SK-N-SH treated with all-trans-retinoic acid at 6 μM for 48 hours (cell line): ENCODE measurements around the gene FOSL1.

Experiments
- ATAC-seq: fragments of 200-7000 bp; cut with Tn5 transposase; 3 replicates; pipeline ENCODE4 v1.9.1; 2020; ENCODE audit warnings: mild to moderate bottlenecking, moderate library complexity
- ARNTL ChIP-seq: fragments of 450-650 bp; formaldehyde crosslinking; IDR thresholded peaks from 2 replicates; pipeline ENCODE4 v1.5.0; 2020; ENCODE audit warnings: low read depth, mild to moderate bottlenecking, moderate library complexity, borderline replicate concordance
- BACH2 ChIP-seq: fragments of 250-450 bp; sonication (Bioruptor Pico); IDR thresholded peaks from 2 replicates; pipeline ENCODE4 v1.9.0; 2021; ENCODE audit warnings: mild to moderate bottlenecking, borderline replicate concordance
- CSDC2 ChIP-seq: fragments of 250-450 bp; sonication (Bioruptor Pico); IDR thresholded peaks from 2 replicates; pipeline ENCODE4 v1.5.0; 2020; ENCODE audit warnings: mild to moderate bottlenecking, moderate library complexity
- ESRRG ChIP-seq: fragments of 250-450 bp; sonication (Bioruptor Pico); IDR thresholded peaks from 2 replicates; pipeline ENCODE4 v1.6.1; 2021; ENCODE audit warnings: mild to moderate bottlenecking
- GLIS3 ChIP-seq: fragments of 250-450 bp; sonication (Bioruptor Pico); IDR thresholded peaks from 2 replicates; pipeline ENCODE4 v1.5.0; 2020; ENCODE audit warnings: mild to moderate bottlenecking, moderate library complexity
- ISL1 ChIP-seq: fragments of 250-450 bp; sonication (Bioruptor Pico); IDR thresholded peaks from 2 replicates; pipeline ENCODE4 v2.1.2; 2022; ENCODE audit warnings: mild to moderate bottlenecking, moderate library complexity
- OSR1 ChIP-seq: fragments of 250-450 bp; sonication (Bioruptor Pico); IDR thresholded peaks from 2 replicates; pipeline ENCODE4 v1.8.0; 2022; ENCODE audit warnings: moderate library complexity, mild to moderate bottlenecking, inconsistent platforms
- PPARA ChIP-seq: fragments of 250-450 bp; sonication (Bioruptor Pico); IDR thresholded peaks from 2 replicates; pipeline ENCODE4 v1.5.0; 2020; ENCODE audit warnings: mild to moderate bottlenecking, borderline replicate concordance
- SNAI2 ChIP-seq: fragments of 250-450 bp; sonication (Bioruptor Pico); IDR thresholded peaks from 2 replicates; pipeline ENCODE4 v1.5.0; 2020; ENCODE audit warnings: mild to moderate bottlenecking, moderate library complexity
- TCF4 ChIP-seq: fragments of 250-450 bp; sonication (Bioruptor Pico); IDR thresholded peaks from 2 replicates; pipeline ENCODE4 v1.8.0; 2021; ENCODE audit warnings: mild to moderate bottlenecking, moderate library complexity, borderline replicate concordance
- TOX ChIP-seq: fragments of 250-450 bp; sonication (Bioruptor Pico); IDR thresholded peaks from 2 replicates; pipeline ENCODE4 v1.8.0; 2021; ENCODE audit warnings: mild to moderate bottlenecking, moderate library complexity, borderline replicate concordance
- ZC3H10 ChIP-seq: fragments of 250-450 bp; sonication (Bioruptor Pico); IDR thresholded peaks from 2 replicates; pipeline ENCODE4 v1.5.1; 2021; ENCODE audit warnings: mild to moderate bottlenecking, moderate library complexity
- ZFP3 ChIP-seq: fragments of 250-450 bp; sonication (Bioruptor Pico); IDR thresholded peaks from 2 replicates; pipeline ENCODE4 v1.5.0; 2020; ENCODE audit warnings: mild to moderate bottlenecking, moderate library complexity
- ZFP30 ChIP-seq: fragments of 450-650 bp; formaldehyde crosslinking; IDR thresholded peaks from 2 replicates; pipeline ENCODE4 v1.5.0; 2022; ENCODE audit warnings: mild to moderate bottlenecking, moderate library complexity
- ZNF565 ChIP-seq: fragments of 450-650 bp; formaldehyde crosslinking; conservative IDR thresholded peaks from 2 replicates; pipeline ENCODE4 v1.5.0; 2020; ENCODE audit warnings: low read depth, mild to moderate bottlenecking, moderate library complexity
- ZNF70 ChIP-seq: fragments of 450-650 bp; formaldehyde crosslinking; IDR thresholded peaks from 2 replicates; pipeline ENCODE4 v1.5.0; 2020; ENCODE audit warnings: mild to moderate bottlenecking, moderate library complexity
- ZNF8 ChIP-seq: fragments of 450-650 bp; formaldehyde crosslinking; IDR thresholded peaks from 2 replicates; pipeline ENCODE4 v1.5.0; 2020; ENCODE audit warnings: mild to moderate bottlenecking, moderate library complexity
- TF ChIP-seq, protein P1 (sequence below): fragments of 250-450 bp; sonication (Bioruptor Pico); IDR thresholded peaks from 2 replicates; pipeline ENCODE4 v1.5.0; 2020; ENCODE audit warnings: mild to moderate bottlenecking, moderate library complexity
- TF ChIP-seq, protein P2 (sequence below): fragments of 250-450 bp; sonication (Bioruptor Pico); IDR thresholded peaks from 2 replicates; pipeline ENCODE4 v1.5.1; 2020; ENCODE audit warnings: low read depth, mild to moderate bottlenecking, moderate library complexity
- TF ChIP-seq, protein P3 (sequence below): fragments of 250-450 bp; sonication (Bioruptor Pico); IDR thresholded peaks from 2 replicates; pipeline ENCODE4 v1.8.0; 2020; ENCODE audit warnings: mild to moderate bottlenecking, moderate library complexity, borderline replicate concordance
- TF ChIP-seq, protein P4 (sequence below): fragments of 250-450 bp; sonication (Bioruptor Pico); IDR thresholded peaks from 2 replicates; pipeline ENCODE4 v1.5.1; 2021; ENCODE audit warnings: mild to moderate bottlenecking, moderate library complexity

The FOSL1 gene

DNA sequence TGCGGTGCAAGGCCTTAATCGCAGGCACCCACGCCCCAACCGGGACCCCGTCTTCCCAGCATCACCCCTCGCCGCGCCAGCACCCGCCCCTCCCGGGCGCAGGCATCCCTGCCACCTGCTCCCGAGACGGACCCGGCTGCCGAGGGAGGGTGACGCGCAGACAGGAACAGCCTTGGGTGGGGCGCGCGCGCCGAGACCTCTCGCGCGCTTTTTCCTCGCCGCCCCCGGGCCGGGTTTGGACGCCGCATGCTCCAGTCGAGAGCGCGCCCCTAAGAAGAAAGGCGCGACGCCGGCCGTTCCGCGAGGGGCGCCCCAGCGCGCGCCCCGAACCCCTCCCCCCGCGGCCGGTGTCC lies 42.7 kb downstream of the FOSL1 start:
- no peak for TF ChIP-seq ZC3H10 (CRISPR knock-in tag)
- no peak for TF ChIP-seq TOX (CRISPR knock-in tag)
- no peak for ATAC-seq

DNA sequence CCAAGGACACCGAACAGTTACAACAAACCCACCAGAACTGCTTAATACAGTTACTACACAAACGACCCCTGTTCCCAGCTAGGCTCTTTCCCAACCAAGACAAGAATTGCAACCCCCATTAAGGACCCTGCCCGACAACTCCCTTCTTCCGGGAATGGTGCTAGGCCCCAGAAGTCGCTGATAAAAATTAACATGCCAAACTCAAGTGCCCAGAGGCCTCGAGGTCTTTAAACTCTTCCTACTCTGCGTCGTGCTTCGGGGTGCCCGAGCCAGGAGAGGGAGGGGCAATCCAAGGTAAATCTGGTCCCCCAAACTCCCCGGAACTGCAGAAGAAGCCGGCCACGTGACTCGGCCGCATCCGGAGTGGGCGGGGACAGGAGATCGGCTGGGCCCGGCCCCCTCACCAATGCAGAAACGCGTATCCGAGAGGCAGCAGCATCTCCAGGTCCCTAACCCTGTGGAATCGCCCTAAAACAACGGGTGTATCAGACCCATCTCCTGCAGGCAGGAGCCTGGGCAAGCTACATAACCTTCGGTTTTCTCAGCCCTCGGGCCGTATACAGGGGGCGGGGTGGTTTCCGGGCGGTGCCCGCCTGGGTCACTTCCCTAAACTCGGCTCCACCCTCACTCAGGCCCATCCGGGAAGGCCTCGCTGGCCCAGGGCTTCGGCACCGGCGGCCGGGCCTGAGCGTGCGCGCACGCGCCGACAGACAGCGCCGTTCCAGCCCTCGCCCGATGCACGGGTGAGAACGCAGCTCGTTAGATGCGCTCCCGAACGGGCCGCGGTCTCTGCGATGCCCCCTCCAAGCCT lies 43.3 kb downstream of the FOSL1 start:
- no peak for TF ChIP-seq ZC3H10 (CRISPR knock-in tag)
- no peak for TF ChIP-seq ZNF8 (CRISPR knock-in tag)
- TF ChIP-seq ARNTL = no peak
- no peak for TF ChIP-seq ZNF565 (CRISPR knock-in tag)
- no peak for TF ChIP-seq CSDC2 (CRISPR knock-in tag)
- no peak for TF ChIP-seq ISL1 (CRISPR knock-in tag)
- TF ChIP-seq, protein P1, sequence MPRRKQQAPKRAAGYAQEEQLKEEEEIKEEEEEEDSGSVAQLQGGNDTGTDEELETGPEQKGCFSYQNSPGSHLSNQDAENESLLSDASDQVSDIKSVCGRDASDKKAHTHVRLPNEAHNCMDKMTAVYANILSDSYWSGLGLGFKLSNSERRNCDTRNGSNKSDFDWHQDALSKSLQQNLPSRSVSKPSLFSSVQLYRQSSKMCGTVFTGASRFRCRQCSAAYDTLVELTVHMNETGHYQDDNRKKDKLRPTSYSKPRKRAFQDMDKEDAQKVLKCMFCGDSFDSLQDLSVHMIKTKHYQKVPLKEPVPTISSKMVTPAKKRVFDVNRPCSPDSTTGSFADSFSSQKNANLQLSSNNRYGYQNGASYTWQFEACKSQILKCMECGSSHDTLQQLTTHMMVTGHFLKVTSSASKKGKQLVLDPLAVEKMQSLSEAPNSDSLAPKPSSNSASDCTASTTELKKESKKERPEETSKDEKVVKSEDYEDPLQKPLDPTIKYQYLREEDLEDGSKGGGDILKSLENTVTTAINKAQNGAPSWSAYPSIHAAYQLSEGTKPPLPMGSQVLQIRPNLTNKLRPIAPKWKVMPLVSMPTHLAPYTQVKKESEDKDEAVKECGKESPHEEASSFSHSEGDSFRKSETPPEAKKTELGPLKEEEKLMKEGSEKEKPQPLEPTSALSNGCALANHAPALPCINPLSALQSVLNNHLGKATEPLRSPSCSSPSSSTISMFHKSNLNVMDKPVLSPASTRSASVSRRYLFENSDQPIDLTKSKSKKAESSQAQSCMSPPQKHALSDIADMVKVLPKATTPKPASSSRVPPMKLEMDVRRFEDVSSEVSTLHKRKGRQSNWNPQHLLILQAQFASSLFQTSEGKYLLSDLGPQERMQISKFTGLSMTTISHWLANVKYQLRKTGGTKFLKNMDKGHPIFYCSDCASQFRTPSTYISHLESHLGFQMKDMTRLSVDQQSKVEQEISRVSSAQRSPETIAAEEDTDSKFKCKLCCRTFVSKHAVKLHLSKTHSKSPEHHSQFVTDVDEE (CRISPR knock-in tag) = no peak
- TF ChIP-seq GLIS3 (CRISPR knock-in tag) = no peak
- no peak for TF ChIP-seq PPARA (CRISPR knock-in tag)
- TF ChIP-seq, protein P2, sequence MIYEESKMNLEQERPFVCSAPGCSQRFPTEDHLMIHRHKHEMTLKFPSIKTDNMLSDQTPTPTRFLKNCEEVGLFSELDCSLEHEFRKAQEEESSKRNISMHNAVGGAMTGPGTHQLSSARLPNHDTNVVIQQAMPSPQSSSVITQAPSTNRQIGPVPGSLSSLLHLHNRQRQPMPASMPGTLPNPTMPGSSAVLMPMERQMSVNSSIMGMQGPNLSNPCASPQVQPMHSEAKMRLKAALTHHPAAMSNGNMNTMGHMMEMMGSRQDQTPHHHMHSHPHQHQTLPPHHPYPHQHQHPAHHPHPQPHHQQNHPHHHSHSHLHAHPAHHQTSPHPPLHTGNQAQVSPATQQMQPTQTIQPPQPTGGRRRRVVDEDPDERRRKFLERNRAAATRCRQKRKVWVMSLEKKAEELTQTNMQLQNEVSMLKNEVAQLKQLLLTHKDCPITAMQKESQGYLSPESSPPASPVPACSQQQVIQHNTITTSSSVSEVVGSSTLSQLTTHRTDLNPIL (CRISPR knock-in tag) = no peak
- TF ChIP-seq ZFP30 = no peak
- no peak for TF ChIP-seq TOX (CRISPR knock-in tag)
- no peak for TF ChIP-seq ZNF70 (CRISPR knock-in tag)
- no peak; the same call in 2 of the 3 replicates for ATAC-seq

DNA sequence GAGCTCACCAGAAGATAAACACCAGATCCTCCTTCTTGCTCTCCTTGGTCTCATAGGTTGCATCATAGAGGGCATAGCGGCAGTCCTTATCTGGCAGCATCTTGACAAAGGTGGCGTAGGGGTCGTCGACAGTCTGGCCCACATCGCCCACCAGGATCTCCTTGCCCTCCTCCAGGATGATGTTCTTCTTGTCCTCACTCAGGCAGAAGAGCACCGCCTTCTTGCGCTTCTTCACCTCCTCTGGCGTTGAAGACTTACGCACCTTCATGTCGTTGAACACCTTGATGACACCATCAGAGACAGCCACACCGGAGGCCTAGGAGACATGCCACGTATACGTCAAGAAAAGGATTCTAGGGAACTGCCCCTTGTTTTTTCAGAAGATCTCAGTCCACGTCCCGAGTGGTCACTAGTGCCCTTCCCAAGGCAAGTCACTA lies 44.2 kb downstream of the FOSL1 start:
- no peak for TF ChIP-seq SNAI2
- no peak for TF ChIP-seq OSR1
- no peak for TF ChIP-seq PPARA (CRISPR knock-in tag)
- no peak for TF ChIP-seq ZNF565 (CRISPR knock-in tag)
- TF ChIP-seq, protein P3, sequence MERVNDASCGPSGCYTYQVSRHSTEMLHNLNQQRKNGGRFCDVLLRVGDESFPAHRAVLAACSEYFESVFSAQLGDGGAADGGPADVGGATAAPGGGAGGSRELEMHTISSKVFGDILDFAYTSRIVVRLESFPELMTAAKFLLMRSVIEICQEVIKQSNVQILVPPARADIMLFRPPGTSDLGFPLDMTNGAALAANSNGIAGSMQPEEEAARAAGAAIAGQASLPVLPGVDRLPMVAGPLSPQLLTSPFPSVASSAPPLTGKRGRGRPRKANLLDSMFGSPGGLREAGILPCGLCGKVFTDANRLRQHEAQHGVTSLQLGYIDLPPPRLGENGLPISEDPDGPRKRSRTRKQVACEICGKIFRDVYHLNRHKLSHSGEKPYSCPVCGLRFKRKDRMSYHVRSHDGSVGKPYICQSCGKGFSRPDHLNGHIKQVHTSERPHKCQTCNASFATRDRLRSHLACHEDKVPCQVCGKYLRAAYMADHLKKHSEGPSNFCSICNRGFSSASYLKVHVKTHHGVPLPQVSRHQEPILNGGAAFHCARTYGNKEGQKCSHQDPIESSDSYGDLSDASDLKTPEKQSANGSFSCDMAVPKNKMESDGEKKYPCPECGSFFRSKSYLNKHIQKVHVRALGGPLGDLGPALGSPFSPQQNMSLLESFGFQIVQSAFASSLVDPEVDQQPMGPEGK (CRISPR knock-in tag) = no peak
- no peak for TF ChIP-seq TOX (CRISPR knock-in tag)
- no peak for TF ChIP-seq ZNF8 (CRISPR knock-in tag)
- no peak for TF ChIP-seq ESRRG (CRISPR knock-in tag)
- no peak for TF ChIP-seq ZFP3 (CRISPR knock-in tag)
- no peak for TF ChIP-seq ZNF70 (CRISPR knock-in tag)
- no peak for ATAC-seq

DNA sequence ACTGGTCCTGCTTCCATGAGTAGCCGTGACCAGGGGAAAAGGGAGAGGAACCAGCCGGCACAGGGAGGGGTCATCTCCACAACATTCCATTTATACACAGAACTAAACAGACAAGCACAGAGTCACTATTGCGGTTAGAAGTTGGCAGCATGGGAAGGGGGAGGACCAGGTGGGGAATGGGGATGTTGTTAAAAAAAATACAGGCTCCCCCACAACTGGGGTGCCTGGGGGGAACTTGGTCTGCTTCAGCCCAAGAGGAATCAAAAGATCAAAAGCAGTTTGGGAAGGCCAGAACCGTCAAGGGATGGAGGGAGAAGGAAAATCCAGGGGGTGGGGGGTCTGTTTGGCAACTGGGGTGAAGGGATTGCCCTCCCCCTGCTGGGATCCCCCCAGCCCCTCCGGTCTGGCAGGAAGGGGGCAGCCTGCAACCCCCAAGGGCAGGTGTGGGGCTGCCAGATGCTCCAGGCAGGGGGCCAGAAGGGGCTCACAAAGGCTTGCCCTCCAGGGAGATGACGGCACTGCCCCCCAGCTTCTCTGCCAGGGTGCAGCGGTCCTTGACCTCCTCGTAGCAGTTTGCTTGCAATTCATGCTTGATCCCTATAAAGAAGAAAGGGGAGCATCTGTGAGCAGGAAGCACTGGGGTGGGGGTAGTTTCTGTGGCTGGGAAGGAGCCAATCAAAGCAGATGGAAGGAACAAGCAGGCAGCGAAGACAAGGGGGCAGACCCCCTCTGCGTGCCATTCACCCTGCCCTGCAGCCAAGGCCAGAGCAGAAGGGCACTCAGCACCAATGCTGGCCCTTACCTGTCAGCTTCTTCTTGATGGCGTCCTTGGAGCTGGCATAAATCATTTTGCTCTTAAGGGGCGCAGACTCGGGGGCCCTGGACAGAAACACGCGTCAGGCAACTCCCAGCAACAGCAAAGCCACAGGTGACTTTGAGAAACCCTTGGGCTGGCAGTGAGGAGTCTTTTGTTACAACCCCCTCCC lies 45.0 kb downstream of the FOSL1 start:
- no peak for ATAC-seq
- TF ChIP-seq SNAI2 (no peak), ESRRG (CRISPR knock-in tag) (no peak), ZC3H10 (CRISPR knock-in tag) (no peak), GLIS3 (CRISPR knock-in tag) (no peak), BACH2 (CRISPR knock-in tag) (no peak), TCF4 (CRISPR knock-in tag) (no peak), ARNTL (no peak), OSR1 (no peak), ZNF70 (CRISPR knock-in tag) (no peak), ZFP3 (CRISPR knock-in tag) (no peak), ZNF8 (CRISPR knock-in tag) (no peak)
- TF ChIP-seq, protein P4, sequence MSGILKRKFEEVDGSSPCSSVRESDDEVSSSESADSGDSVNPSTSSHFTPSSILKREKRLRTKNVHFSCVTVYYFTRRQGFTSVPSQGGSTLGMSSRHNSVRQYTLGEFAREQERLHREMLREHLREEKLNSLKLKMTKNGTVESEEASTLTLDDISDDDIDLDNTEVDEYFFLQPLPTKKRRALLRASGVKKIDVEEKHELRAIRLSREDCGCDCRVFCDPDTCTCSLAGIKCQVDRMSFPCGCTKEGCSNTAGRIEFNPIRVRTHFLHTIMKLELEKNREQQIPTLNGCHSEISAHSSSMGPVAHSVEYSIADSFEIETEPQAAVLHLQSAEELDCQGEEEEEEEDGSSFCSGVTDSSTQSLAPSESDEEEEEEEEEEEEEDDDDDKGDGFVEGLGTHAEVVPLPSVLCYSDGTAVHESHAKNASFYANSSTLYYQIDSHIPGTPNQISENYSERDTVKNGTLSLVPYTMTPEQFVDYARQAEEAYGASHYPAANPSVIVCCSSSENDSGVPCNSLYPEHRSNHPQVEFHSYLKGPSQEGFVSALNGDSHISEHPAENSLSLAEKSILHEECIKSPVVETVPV (CRISPR knock-in tag) = no peak
- TF ChIP-seq, protein P2 (CRISPR knock-in tag) = no peak
- TF ChIP-seq, protein P1 (CRISPR knock-in tag) = no peak
